HCT116 (cell line): ENCODE data around the gene CMC4. TPM values are rescaled to one million over a fixed set of nuclear protein-coding genes. Genes with fewer than 3 reads are reported as not detected.

Experiments
- ATAC-seq: fragments of 200-7000 bp; cut with Tn5 transposase; 2 replicates; pipeline ENCODE4 v1.9.1; 2020; ENCODE audit warnings: mild to moderate bottlenecking, moderate library complexity
- BruUV-seq: library from RNA; stranded (reverse); fragments of 400-500 nt; replicated peaks from 2 replicates; lab custom pipeline; 2021; lab: Mats Ljungman, UMichigan
- CTCF ChIA-PET: fragments of 300-600 bp; sonication (Branson Sonifier 250); formaldehyde crosslinking; loops from one replicate; lab custom pipeline; 2021; ENCODE audit warnings: antibody characterized with exemption; lab: Charles Lee
- POLR2A ChIA-PET: fragments of 300-600, 350-600 bp; sonication (Branson Sonifier 250); formaldehyde crosslinking; loops from one replicate; lab custom pipeline; 2021; ENCODE audit warnings: antibody characterized with exemption; lab: Charles Lee
- RAD21 ChIA-PET, 2 experiments: fragments of 300-600 bp; sonication (Branson Sonifier 250); formaldehyde crosslinking; loops; one replicate each; lab custom pipeline; 2023; ENCODE audit warnings: low total read pairs in 2 of 2; ENCODE audit not compliant: uncharacterized antibody in 2 of 2, unreplicated experiment in 2 of 2, low non-redundant PET in 1 of 2; lab: Charles Lee
- DNase-seq: peaks from one replicate; pipeline ENCODE4 v3.0.0-alpha.2; 2010; ENCODE audit warnings: low read depth, low spot score
- H2AFZ ChIP-seq: fragments of 200-600 bp; shearing (Covaris generic), sonication (generic); 2 replicates; pipeline ENCODE4 v1.6.1; 2017; ENCODE audit warnings: low read depth, mixed run types, mixed read lengths, antibody characterized with exemption, low read length; ENCODE audit not compliant: poor library complexity, severe bottlenecking
- H3K27ac ChIP-seq: 2 replicates; pipeline ENCODE4 v1.5.1; 2012; ENCODE audit warnings: low read depth, low read length
- H3K27me3 ChIP-seq: fragments of 200-600 bp; sonication (generic); 2 replicates; pipeline ENCODE4 v1.6.1; 2016; ENCODE audit warnings: mixed run types, low read length, mixed read lengths; ENCODE audit not compliant: insufficient read depth
- H3K36me3 ChIP-seq, 2 experiments: fragments of 200-500 bp in 1 of 2; fragments of 200-600 bp in 1 of 2; sonication (Bioruptor generic) in 1 of 2; sonication (generic) in 1 of 2; 2 replicates each; pipeline versions ENCODE4 v1.5.1 to v1.6.1; 2014 to 2016; ENCODE audit warnings: low read length in 2 of 2, inconsistent platforms in 1 of 2, mixed read lengths in 1 of 2, mixed run types in 1 of 2; ENCODE audit not compliant: insufficient read depth in 2 of 2, control insufficient read depth in 1 of 2
- H3K4me1 ChIP-seq, 2 experiments: fragments of 200-600 bp in 1 of 2; sonication (generic) in 1 of 2; 2 replicates each; pipeline versions ENCODE4 v1.5.1 to v1.6.1; 2012 to 2017; ENCODE audit warnings: low read length in 2 of 2, inconsistent platforms in 1 of 2, mild to moderate bottlenecking in 1 of 2, mixed read lengths in 1 of 2, mixed run types in 1 of 2, moderate library complexity in 1 of 2; ENCODE audit not compliant: insufficient read depth in 2 of 2, control insufficient read depth in 1 of 2
- H3K4me2 ChIP-seq: fragments of 200-600 bp; sonication (generic); 2 replicates; pipeline ENCODE4 v1.6.1; 2017; ENCODE audit warnings: mixed run types, low read length, mixed read lengths
- H3K4me3 ChIP-seq, 2 experiments: fragments of 200-600 bp in 1 of 2; sonication (generic) in 1 of 2; replicated peaks in 1 of 2; 2 replicates each; pipeline ENCODE4 v1.5.1; 2011 to 2016; ENCODE audit warnings: low read length in 2 of 2, control low read depth in 1 of 2, low read depth in 1 of 2, mild to moderate bottlenecking in 1 of 2, mixed read lengths in 1 of 2, mixed run types in 1 of 2
- H3K79me2 ChIP-seq: fragments of 200-600 bp; sonication (generic); 2 replicates; pipeline ENCODE4 v1.6.1; 2017; ENCODE audit warnings: mild to moderate bottlenecking, mixed run types, low read length, moderate library complexity, mixed read lengths; ENCODE audit not compliant: insufficient read depth
- H3K9ac ChIP-seq: fragments of 200-600 bp; sonication (generic); 2 replicates; pipeline ENCODE4 v1.6.1; 2016; ENCODE audit warnings: low read length, mixed read lengths
- H3K9me2 ChIP-seq: fragments of 200-600 bp; sonication (generic), shearing (Covaris generic); 2 replicates; pipeline ENCODE4 v1.6.1; 2017; ENCODE audit warnings: mixed run types, mild to moderate bottlenecking, moderate library complexity; ENCODE audit not compliant: insufficient read depth
- H3K9me3 ChIP-seq, 2 experiments: fragments of 200-500 bp in 1 of 2; fragments of 200-600 bp in 1 of 2; sonication (Bioruptor generic) in 1 of 2; sonication (generic) in 1 of 2; 2 replicates each; pipeline ENCODE4 v1.6.1; 2014 to 2017; ENCODE audit warnings: low read length in 2 of 2, mixed read lengths in 2 of 2, inconsistent platforms in 1 of 2, low read depth in 1 of 2, mild to moderate bottlenecking in 1 of 2, mixed run types in 1 of 2, moderate library complexity in 1 of 2; ENCODE audit not compliant: control insufficient read depth in 1 of 2, insufficient read depth in 1 of 2
- H4K20me1 ChIP-seq: fragments of 200-600 bp; sonication (generic), shearing (Covaris generic); 2 replicates; pipeline ENCODE4 v1.6.1; 2017; ENCODE audit warnings: mixed run types, mild to moderate bottlenecking, moderate library complexity; ENCODE audit not compliant: insufficient read depth
- CBX3 ChIP-seq: IDR thresholded peaks from 2 replicates; pipeline ENCODE4 v1.6.1; 2012; ENCODE audit warnings: low read depth
- CEBPB ChIP-seq: IDR thresholded peaks from 2 replicates; pipeline ENCODE4 v1.6.1; 2012; ENCODE audit warnings: low read depth
- CTCF ChIP-seq, 3 experiments: fragments of 200-600 bp in 1 of 3; sonication (generic) in 1 of 3; IDR thresholded peaks in 2 of 3; conservative IDR thresholded peaks in 1 of 3; 2 replicates each; pipeline ENCODE4 v1.5.1; 2012 to 2017; ENCODE audit warnings: low read depth in 2 of 3, low read length in 2 of 3, antibody characterized with exemption in 1 of 3, borderline replicate concordance in 1 of 3, control low read depth in 1 of 3, mild to moderate bottlenecking in 1 of 3, mixed read lengths in 1 of 3, mixed run types in 1 of 3, moderate library complexity in 1 of 3; ENCODE audit not compliant: insufficient read depth in 1 of 3
- EGR1 ChIP-seq: IDR thresholded peaks from 2 replicates; pipeline ENCODE4 v1.6.1; 2012; ENCODE audit warnings: low read depth
- ELF1 ChIP-seq: IDR thresholded peaks from 2 replicates; pipeline ENCODE4 v1.6.1; 2012; ENCODE audit warnings: low read depth, borderline replicate concordance
- EZH2 ChIP-seq: fragments of 200-600 bp; sonication (generic); IDR thresholded peaks from 2 replicates; pipeline ENCODE4 v1.6.1; 2017; ENCODE audit warnings: antibody characterized with exemption, mixed run types
- EZH2phosphoT487 ChIP-seq: fragments of 200-600 bp; IDR thresholded peaks from 2 replicates; pipeline ENCODE4 v1.6.1; 2018; ENCODE audit warnings: antibody characterized with exemption, borderline replicate concordance
- POLR2A ChIP-seq: IDR thresholded peaks from 2 replicates; pipeline ENCODE4 v1.7.0; 2011; ENCODE audit warnings: borderline replicate concordance; ENCODE audit not compliant: insufficient read depth, insufficient read length; ENCODE audit errors: extremely low read depth
- RAD21 ChIP-seq: IDR thresholded peaks from 2 replicates; pipeline ENCODE4 v1.6.1; 2012; ENCODE audit warnings: low read depth, mild to moderate bottlenecking
- SP1 ChIP-seq: IDR thresholded peaks from 2 replicates; pipeline ENCODE4 v1.6.1; 2012; ENCODE audit warnings: low read depth
- SRF ChIP-seq: IDR thresholded peaks from 2 replicates; pipeline ENCODE4 v1.6.1; 2012; ENCODE audit warnings: low read depth
- ZFX ChIP-seq: fragments of 450-650 bp; IDR thresholded peaks from 2 replicates; pipeline ENCODE4 v1.6.1; 2017
- intact Hi-C: fragments of 100-400 bp; cut with micrococcal nuclease; formaldehyde crosslinking; loops from 2 replicates; pipeline ENCODE4 v1.10.0; 2022
- total RNA-seq: library from RNA; stranded (reverse); gene quantifications from one replicate; pipeline ENCODE4 v1.2.1, GENCODE V29; 2021; ENCODE audit not compliant: unreplicated experiment
- TF ChIP-seq, protein P1 (sequence below): IDR thresholded peaks from 2 replicates; pipeline ENCODE4 v1.6.1; 2012
- TF ChIP-seq, protein P2 (sequence below): IDR thresholded peaks from 2 replicates; pipeline ENCODE4 v1.6.1; 2012; ENCODE audit warnings: low read depth

Gene CMC4
- total RNA-seq, 1 experiment from 2014 or later, result 5.3 TPM

- Histone ChIP-seq H3K4me2 (no peak overlapping the region), H3K4me1 (no peaks in the 10 kb centered on the region), H4K20me1 (no peaks in the 10 kb centered on the region)
- no peak for TF ChIP-seq SP1
- TF ChIP-seq RAD21, result peak; percentile 52
- TF ChIP-seq CEBPB, result no peak
- TF ChIP-seq CTCF (IDR thresholded peaks at IDR 0.05 in 2 of 3, conservative IDR thresholded peaks at IDR 0.05 in 1 of 3; ENCODE audit: borderline replicate concordance in 1 of 3, insufficient read depth in 1 of 3, low read depth in 2 of 3, low read length in 2 of 3), result peak; percentile 30 to 59 (median 50); a peak in 5 of 6 replicates
- TF ChIP-seq, all 23 proteins: peak for 2
- no peak overlapping the region for H2AFZ ChIP-seq
- no peak overlapping the region for H3K9ac ChIP-seq
- H3K36me3 ChIP-seq, result peaks cover 0 to 3% of the 10 kb centered on the region in 2 experiments; a peak in 1 of 4 replicates
- ATAC-seq (peak; percentile 87), DNase-seq (peak; percentile 31)
- no TSS peak for BruUV-seq
- H3K4me3 ChIP-seq, result no peak overlapping the region
- ChIA-PET POLR2A (no interaction called here), CTCF (interaction anchor here (0.8 to 1.2 kb wide), 2 partner anchors 98 to 168 kb away, joined by 3 read pairs; no protein-coding TSS in a partner anchor), RAD21 (no interaction called here)
- no peaks in the 10 kb centered on the region for H3K27me3 ChIP-seq
- H3K79me2 ChIP-seq, result no peaks in the 10 kb centered on the region
- intact Hi-C loops, result loop anchor here (1.0 to 10.0 kb wide), 2 partner anchors 105 to 172 kb away; no protein-coding TSS in a partner anchor
- no peaks in the 10 kb centered on the region for H3K9me2 ChIP-seq
- H3K9me3 ChIP-seq, result no peaks in the 10 kb centered on the region
- no peak overlapping the region for H3K27ac ChIP-seq
Measured at GRCh38 chrX:155086202-155086840, 15.4 kb upstream of the CMC4 start.

- H3K4me2 ChIP-seq, result peak overlapping the region; percentile 74
- RAD21 ChIA-PET, result no interaction called here
- ATAC-seq (peak; percentile 21), DNase-seq (no peak)
- H3K4me1 ChIP-seq, result peaks cover 15 to 30% of the 10 kb centered on the region in 2 experiments
- peak overlapping the region; percentile 63 to 83 for H3K4me3 ChIP-seq
- CTCF ChIA-PET, result no interaction called here
- TSS peak; percentile 69 for BruUV-seq
- intact Hi-C loops, result loop anchor here (2.0 kb wide), 1 partner anchor 45 kb away; the partner anchor contains the start of gene FUNDC2
- H3K79me2 ChIP-seq, result peaks cover 41% of the 10 kb centered on the region
- H3K36me3 ChIP-seq, result peaks cover 0 to 3% of the 10 kb centered on the region in 2 experiments; a peak in 1 of 4 replicates
- H2AFZ ChIP-seq, result no peak overlapping the region
- peak overlapping the region; percentile 89 for H3K9ac ChIP-seq
- H3K9me3 ChIP-seq, result no peaks in the 10 kb centered on the region
- POLR2A ChIA-PET, result no interaction called here
- H3K27ac ChIP-seq, result peak overlapping the region; percentile 43
- no peaks in the 10 kb centered on the region for H3K9me2 ChIP-seq
- no peaks in the 10 kb centered on the region for H3K27me3 ChIP-seq
- no peaks in the 10 kb centered on the region for H4K20me1 ChIP-seq
- TF ChIP-seq ELF1 (no peak), CBX3 (no peak), ZFX (no peak), EGR1 (no peak), EZH2 (no peak), POLR2A (no peak), SRF (no peak), EZH2phosphoT487 (no peak)
- TF ChIP-seq, protein P1, sequence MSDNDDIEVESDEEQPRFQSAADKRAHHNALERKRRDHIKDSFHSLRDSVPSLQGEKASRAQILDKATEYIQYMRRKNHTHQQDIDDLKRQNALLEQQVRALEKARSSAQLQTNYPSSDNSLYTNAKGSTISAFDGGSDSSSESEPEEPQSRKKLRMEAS, result no peak
- TF ChIP-seq, protein P2, sequence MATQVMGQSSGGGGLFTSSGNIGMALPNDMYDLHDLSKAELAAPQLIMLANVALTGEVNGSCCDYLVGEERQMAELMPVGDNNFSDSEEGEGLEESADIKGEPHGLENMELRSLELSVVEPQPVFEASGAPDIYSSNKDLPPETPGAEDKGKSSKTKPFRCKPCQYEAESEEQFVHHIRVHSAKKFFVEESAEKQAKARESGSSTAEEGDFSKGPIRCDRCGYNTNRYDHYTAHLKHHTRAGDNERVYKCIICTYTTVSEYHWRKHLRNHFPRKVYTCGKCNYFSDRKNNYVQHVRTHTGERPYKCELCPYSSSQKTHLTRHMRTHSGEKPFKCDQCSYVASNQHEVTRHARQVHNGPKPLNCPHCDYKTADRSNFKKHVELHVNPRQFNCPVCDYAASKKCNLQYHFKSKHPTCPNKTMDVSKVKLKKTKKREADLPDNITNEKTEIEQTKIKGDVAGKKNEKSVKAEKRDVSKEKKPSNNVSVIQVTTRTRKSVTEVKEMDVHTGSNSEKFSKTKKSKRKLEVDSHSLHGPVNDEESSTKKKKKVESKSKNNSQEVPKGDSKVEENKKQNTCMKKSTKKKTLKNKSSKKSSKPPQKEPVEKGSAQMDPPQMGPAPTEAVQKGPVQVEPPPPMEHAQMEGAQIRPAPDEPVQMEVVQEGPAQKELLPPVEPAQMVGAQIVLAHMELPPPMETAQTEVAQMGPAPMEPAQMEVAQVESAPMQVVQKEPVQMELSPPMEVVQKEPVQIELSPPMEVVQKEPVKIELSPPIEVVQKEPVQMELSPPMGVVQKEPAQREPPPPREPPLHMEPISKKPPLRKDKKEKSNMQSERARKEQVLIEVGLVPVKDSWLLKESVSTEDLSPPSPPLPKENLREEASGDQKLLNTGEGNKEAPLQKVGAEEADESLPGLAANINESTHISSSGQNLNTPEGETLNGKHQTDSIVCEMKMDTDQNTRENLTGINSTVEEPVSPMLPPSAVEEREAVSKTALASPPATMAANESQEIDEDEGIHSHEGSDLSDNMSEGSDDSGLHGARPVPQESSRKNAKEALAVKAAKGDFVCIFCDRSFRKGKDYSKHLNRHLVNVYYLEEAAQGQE, result no peak
Measured at GRCh38 chrX:155071694-155072280, 851 bp upstream of the CMC4 start.
